ENCODE data around the gene PCTP.

The PCTP gene

GRCh38 chr17:55708175-55708974 lies 42.5 kb upstream of the PCTP start:
- Histone ChIP-seq H3K27ac (no peak overlapping the region), H3K4me1 (ENCODE audit: control insufficient read depth in 1 of 2, insufficient read depth in 1 of 2, low read depth in 1 of 2, low read length in 1 of 2) (peaks cover 10 to 17% of the 10 kb centered on the region in 2 experiments), H3K36me3 (no peaks in the 10 kb centered on the region), H3K9me3 (no peaks in the 10 kb centered on the region), H3K4me3 (ENCODE audit: low read depth in 1 of 2, low read length in 1 of 2) (no peak overlapping the region), H3K27me3 (no peaks in the 10 kb centered on the region)
- TF ChIP-seq CTCF (IDR thresholded peaks at IDR 0.05), result no peak

GRCh38 chr17:55709440-55709839 lies 41.4 kb upstream of the PCTP start:
- Histone ChIP-seq H3K36me3 (no peaks in the 10 kb centered on the region), H3K4me3 (ENCODE audit: low read depth in 1 of 2, low read length in 1 of 2) (no peak overlapping the region), H3K9me3 (no peaks in the 10 kb centered on the region), H3K4me1 (ENCODE audit: control insufficient read depth in 1 of 2, insufficient read depth in 1 of 2, low read depth in 1 of 2, low read length in 1 of 2) (peaks cover 10 to 17% of the 10 kb centered on the region in 2 experiments), H3K27ac (no peak overlapping the region), H3K27me3 (no peaks in the 10 kb centered on the region)
- no peak for TF ChIP-seq CTCF (IDR thresholded peaks at IDR 0.05)

- Histone ChIP-seq H3K9me3 (no peaks in the 10 kb centered on the region), H3K36me3 (no peaks in the 10 kb centered on the region), H3K27me3 (no peaks in the 10 kb centered on the region), H3K4me1 (ENCODE audit: control insufficient read depth in 1 of 2, insufficient read depth in 1 of 2, low read depth in 1 of 2, low read length in 1 of 2) (peaks cover 10 to 18% of the 10 kb centered on the region in 2 experiments), H3K27ac (peak overlapping the region; percentile 35), H3K4me3 (ENCODE audit: low read depth in 1 of 2, low read length in 1 of 2) (no peak overlapping the region)
- no peak for TF ChIP-seq CTCF (IDR thresholded peaks at IDR 0.05)
These were observed 40.9 kb upstream of the PCTP start for GRCh38 chr17:55709984-55710383.

- no peak overlapping the region for H3K4me3 ChIP-seq (ENCODE audit: low read depth in 1 of 2, low read length in 1 of 2)
- TF ChIP-seq CTCF (IDR thresholded peaks at IDR 0.05), result no peak
- H3K36me3 ChIP-seq, result no peaks in the 10 kb centered on the region
- H3K27me3 ChIP-seq, result no peaks in the 10 kb centered on the region
- peak overlapping the region; percentile 35 for H3K27ac ChIP-seq
- H3K9me3 ChIP-seq, result no peaks in the 10 kb centered on the region
- peaks cover 14 to 22% of the 10 kb centered on the region in 2 experiments for H3K4me1 ChIP-seq (ENCODE audit: control insufficient read depth in 1 of 2, insufficient read depth in 1 of 2, low read depth in 1 of 2, low read length in 1 of 2)
These were observed 40.4 kb upstream of the PCTP start for GRCh38 chr17:55710410-55710809.

- Histone ChIP-seq H3K27ac (peak overlapping the region; percentile 35), H3K4me1 (ENCODE audit: control insufficient read depth in 1 of 2, insufficient read depth in 1 of 2, low read depth in 1 of 2, low read length in 1 of 2) (peaks cover 16 to 25% of the 10 kb centered on the region in 2 experiments), H3K27me3 (no peaks in the 10 kb centered on the region), H3K36me3 (no peaks in the 10 kb centered on the region), H3K9me3 (no peaks in the 10 kb centered on the region), H3K4me3 (ENCODE audit: low read depth in 1 of 2, low read length in 1 of 2) (no peak overlapping the region)
- no peak for TF ChIP-seq CTCF (IDR thresholded peaks at IDR 0.05)
These were observed 39.9 kb upstream of the PCTP start for GRCh38 chr17:55710829-55711496.

All from neutrophil (primary cell).